ENCODE results near the gene LACTB. TPM values are rescaled to one million over a fixed set of nuclear protein-coding genes. Genes with fewer than 3 reads are reported as not detected.
"Not testable (repeated sequence)": the region's sequence is repeated elsewhere in the genome, so short reads cannot be mapped to it uniquely, and the experiment has no call there.

LACTB gene
- total and polyA plus RNA-seq, 2 experiments from 2014 or later: 27.3 to 35.8 TPM

GRCh38 chr15:63096178-63096577 lies 25.5 kb upstream of the LACTB start:
- Histone ChIP-seq H2AFZ (no peak overlapping the region), H3K36me3 (ENCODE audit: low read depth) (no peaks in the 10 kb centered on the region), H3K9ac (no peak overlapping the region), H3K9me2 (ENCODE audit: insufficient read depth) (no peaks in the 10 kb centered on the region), H3F3A (ENCODE audit: insufficient read depth) (peaks cover 41% of the 10 kb centered on the region), H3K27ac (peak overlapping the region; percentile 86; the same call in 1 of the 2 replicates), H3K27me3 (replicated peaks; ENCODE audit: insufficient read depth) (no peaks in the 10 kb centered on the region), H3K9me3 (ENCODE audit: low read depth) (no peaks in the 10 kb centered on the region), H3K4me2 (ENCODE audit: unreplicated experiment) (no peak overlapping the region), H4K20me1 (ENCODE audit: insufficient read depth) (no peaks in the 10 kb centered on the region), H3K4me1 (ENCODE audit: insufficient read depth) (peaks cover 40% of the 10 kb centered on the region), H3K79me2 (ENCODE audit: insufficient read depth) (no peaks in the 10 kb centered on the region), H3K4me3 (no peak overlapping the region)
- TF ChIP-seq EZH2 (IDR thresholded peaks at IDR 0.05; ENCODE audit: insufficient read depth, poor library complexity, severe bottlenecking): no peak
- no peak for TF ChIP-seq EZH2phosphoT487 (IDR thresholded peaks at IDR 0.05; ENCODE audit: insufficient read depth, low read depth)
- DNase-seq: no peak
- WGBS, 2 experiments (ENCODE audit: low coverage in 1 of 2, low lambda C conversion rate in 2 of 2, missing lambda C conversion rate in 2 of 2): 96 to 100% methylated on average over 4 of the region's 4 CpGs
- in situ Hi-C loops (cut with MboI): no loop called here

- H4K20me1 ChIP-seq (ENCODE audit: insufficient read depth); H3K27me3 ChIP-seq (replicated peaks; ENCODE audit: insufficient read depth); DNase-seq; H3K27ac ChIP-seq; H2AFZ ChIP-seq; H3K4me3 ChIP-seq; H3K36me3 ChIP-seq (ENCODE audit: low read depth); H3K4me2 ChIP-seq (ENCODE audit: unreplicated experiment); H3K79me2 ChIP-seq (ENCODE audit: insufficient read depth); in situ Hi-C loops (cut with MboI); H3K9me2 ChIP-seq (ENCODE audit: insufficient read depth); H3K9ac ChIP-seq; H3K9me3 ChIP-seq (ENCODE audit: low read depth): not testable (repeated sequence)
- H3K4me1 ChIP-seq (ENCODE audit: insufficient read depth): peaks cover 37% of the 10 kb centered on the region
- peaks cover 33% of the 10 kb centered on the region for H3F3A ChIP-seq (ENCODE audit: insufficient read depth)
- WGBS, 2 experiments (ENCODE audit: low coverage in 1 of 2, low lambda C conversion rate in 2 of 2, missing lambda C conversion rate in 2 of 2): 77 to 79% methylated on average over 3 to 22 of the region's 33 CpGs
Measured at GRCh38 chr15:63098901-63099300, 22.8 kb upstream of the LACTB start.

GRCh38 chr15:63099581-63099980 lies 22.1 kb upstream of the LACTB start:
- H3F3A ChIP-seq (ENCODE audit: insufficient read depth): peaks cover 26% of the 10 kb centered on the region
- H3K79me2 ChIP-seq (ENCODE audit: insufficient read depth); H3K27me3 ChIP-seq (replicated peaks; ENCODE audit: insufficient read depth); H3K4me2 ChIP-seq (ENCODE audit: unreplicated experiment); H3K36me3 ChIP-seq (ENCODE audit: low read depth); H3K9me3 ChIP-seq (ENCODE audit: low read depth); H3K9ac ChIP-seq; H2AFZ ChIP-seq; H4K20me1 ChIP-seq (ENCODE audit: insufficient read depth); H3K9me2 ChIP-seq (ENCODE audit: insufficient read depth); DNase-seq; H3K27ac ChIP-seq; H3K4me3 ChIP-seq; in situ Hi-C loops (cut with MboI): not testable (repeated sequence)
- H3K4me1 ChIP-seq (ENCODE audit: insufficient read depth): peaks cover 34% of the 10 kb centered on the region
- 84 to 85% methylated on average over 5 of the region's 5 CpGs for WGBS, 2 experiments (ENCODE audit: low coverage in 1 of 2, low lambda C conversion rate in 2 of 2, missing lambda C conversion rate in 2 of 2)

GRCh38 chr15:63103416-63103815 lies 18.2 kb upstream of the LACTB start:
- no peak overlapping the region for H3K4me2 ChIP-seq (ENCODE audit: unreplicated experiment)
- H3K27me3 ChIP-seq (replicated peaks; ENCODE audit: insufficient read depth): no peaks in the 10 kb centered on the region
- no peak for TF ChIP-seq EZH2 (IDR thresholded peaks at IDR 0.05; ENCODE audit: insufficient read depth, poor library complexity, severe bottlenecking)
- no peak for TF ChIP-seq EZH2phosphoT487 (IDR thresholded peaks at IDR 0.05; ENCODE audit: insufficient read depth, low read depth)
- no peaks in the 10 kb centered on the region for H3K79me2 ChIP-seq (ENCODE audit: insufficient read depth)
- no peaks in the 10 kb centered on the region for H4K20me1 ChIP-seq (ENCODE audit: insufficient read depth)
- H3K4me1 ChIP-seq (ENCODE audit: insufficient read depth): peaks cover 19% of the 10 kb centered on the region
- H3K36me3 ChIP-seq (ENCODE audit: low read depth): no peaks in the 10 kb centered on the region
- no peaks in the 10 kb centered on the region for H3K9me3 ChIP-seq (ENCODE audit: low read depth)
- no peak for DNase-seq
- H3K27ac ChIP-seq: no peak overlapping the region
- 89 to 90% methylated on average over 3 of the region's 3 CpGs for WGBS, 2 experiments (ENCODE audit: low coverage in 1 of 2, low lambda C conversion rate in 2 of 2, missing lambda C conversion rate in 2 of 2)
- peaks cover 5% of the 10 kb centered on the region for H3F3A ChIP-seq (ENCODE audit: insufficient read depth)
- no peak overlapping the region for H3K9ac ChIP-seq
- H3K4me3 ChIP-seq: no peak overlapping the region
- in situ Hi-C loops (cut with MboI): no loop called here
- no peak overlapping the region for H2AFZ ChIP-seq
- H3K9me2 ChIP-seq (ENCODE audit: insufficient read depth): no peaks in the 10 kb centered on the region

GRCh38 chr15:63104727-63105126 lies 16.9 kb upstream of the LACTB start:
- Histone ChIP-seq H3K9me2 (ENCODE audit: insufficient read depth) (no peaks in the 10 kb centered on the region), H3K79me2 (ENCODE audit: insufficient read depth) (no peaks in the 10 kb centered on the region), H2AFZ (no peak overlapping the region), H3K27ac (peak overlapping the region; percentile 9; the same call in 1 of the 2 replicates), H3K4me2 (ENCODE audit: unreplicated experiment) (no peak overlapping the region), H3K4me1 (ENCODE audit: insufficient read depth) (peaks cover 26% of the 10 kb centered on the region), H3K36me3 (ENCODE audit: low read depth) (no peaks in the 10 kb centered on the region), H4K20me1 (ENCODE audit: insufficient read depth) (no peaks in the 10 kb centered on the region), H3K9me3 (ENCODE audit: low read depth) (no peaks in the 10 kb centered on the region), H3F3A (ENCODE audit: insufficient read depth) (peaks cover 17% of the 10 kb centered on the region), H3K4me3 (no peak overlapping the region), H3K9ac (no peak overlapping the region), H3K27me3 (replicated peaks; ENCODE audit: insufficient read depth) (no peaks in the 10 kb centered on the region)
- no peak for TF ChIP-seq EZH2 (IDR thresholded peaks at IDR 0.05; ENCODE audit: insufficient read depth, poor library complexity, severe bottlenecking)
- TF ChIP-seq EZH2phosphoT487 (IDR thresholded peaks at IDR 0.05; ENCODE audit: insufficient read depth, low read depth): no peak
- peak; percentile 54 for DNase-seq
- in situ Hi-C loops (cut with MboI): no loop called here
- WGBS, 2 experiments (ENCODE audit: low coverage in 1 of 2, low lambda C conversion rate in 2 of 2, missing lambda C conversion rate in 2 of 2): 55 to 60% methylated on average over 7 of the region's 7 CpGs

GRCh38 chr15:63105354-63105753 lies 16.3 kb upstream of the LACTB start:
- H3K79me2 ChIP-seq (ENCODE audit: insufficient read depth); H3K4me2 ChIP-seq (ENCODE audit: unreplicated experiment); H4K20me1 ChIP-seq (ENCODE audit: insufficient read depth); H3K36me3 ChIP-seq (ENCODE audit: low read depth); H2AFZ ChIP-seq; DNase-seq; H3K4me3 ChIP-seq; H3K27me3 ChIP-seq (replicated peaks; ENCODE audit: insufficient read depth); H3K27ac ChIP-seq; H3K9ac ChIP-seq; in situ Hi-C loops (cut with MboI); H3K9me3 ChIP-seq (ENCODE audit: low read depth); H3K9me2 ChIP-seq (ENCODE audit: insufficient read depth): not testable (repeated sequence)
- 73% methylated on average over 8 of the region's 8 CpGs for WGBS, 2 experiments (ENCODE audit: low coverage in 1 of 2, low lambda C conversion rate in 2 of 2, missing lambda C conversion rate in 2 of 2)
- Histone ChIP-seq H3F3A (ENCODE audit: insufficient read depth) (peaks cover 23% of the 10 kb centered on the region), H3K4me1 (ENCODE audit: insufficient read depth) (peaks cover 26% of the 10 kb centered on the region)

Measured in GM23248 (cell line).